MM.1S (cell line): ENCODE data around the gene CEACAM18.
A peak's percentile ranks its signal among the peaks of the same experiment; 100 is the strongest.

Experiments used
- CTCF ChIP-seq: fragments of 300-600 bp; sonication (generic); IDR thresholded peaks from 2 replicates; pipeline ENCODE4 v1.5.1; 2016; ENCODE audit warnings: antibody characterized with exemption, low read length, mixed read lengths
- EZH2 ChIP-seq: fragments of 300-600 bp; sonication (generic); optimal IDR thresholded peaks from 2 replicates; pipeline ENCODE3; 2017; ENCODE audit warnings: low read depth, mild to moderate bottlenecking, antibody characterized with exemption, low read length, mixed read lengths

GRCh38 chr19:51473009-51473707 is 5.2 kb upstream of the CEACAM18 start:
- peak; percentile 63 for TF ChIP-seq CTCF
- no peak for TF ChIP-seq EZH2
